SK-N-SH (cell line): ENCODE results near the gene PRRC2A.

Experiments used
- EP300 ChIP-seq, 2 experiments: IDR thresholded peaks; 2 replicates each; pipeline versions ENCODE4 v1.4.0 to v1.6.1; 2012; ENCODE audit warnings: borderline replicate concordance in 1 of 2, low read depth in 1 of 2, low read length in 1 of 2
- FOSL2 ChIP-seq: IDR thresholded peaks from 2 replicates; pipeline ENCODE4 v1.4.0; 2012; ENCODE audit warnings: low read depth, mild to moderate bottlenecking, moderate library complexity, borderline replicate concordance
- FOXJ3 ChIP-seq: sonication (generic); formaldehyde crosslinking; IDR thresholded peaks from 2 replicates; pipeline ENCODE4 v1.5.1; 2020; ENCODE audit warnings: mild to moderate bottlenecking, missing genetic modification reagents
- JUND ChIP-seq: IDR thresholded peaks from 2 replicates; pipeline ENCODE4 v1.4.0; 2012
- MAX ChIP-seq: IDR thresholded peaks from 2 replicates; pipeline ENCODE4 v1.4.0; 2012; ENCODE audit warnings: low read depth
- POLR2AphosphoS5 ChIP-seq: IDR thresholded peaks from 2 replicates; pipeline ENCODE4 v1.6.1; 2012; ENCODE audit warnings: low read depth, low read length
- RAD21 ChIP-seq: IDR thresholded peaks from 2 replicates; pipeline ENCODE4 v1.6.1; 2012; ENCODE audit warnings: mild to moderate bottlenecking, low read length
- RXRA ChIP-seq: IDR thresholded peaks from 2 replicates; pipeline ENCODE4 v1.4.0; 2012; ENCODE audit warnings: low read depth, mild to moderate bottlenecking, borderline replicate concordance
- TAF1 ChIP-seq: IDR thresholded peaks from 2 replicates; pipeline ENCODE4 v1.6.1; 2012; ENCODE audit warnings: low read depth, mild to moderate bottlenecking, low read length, moderate library complexity, borderline replicate concordance
- YY1 ChIP-seq: IDR thresholded peaks from 2 replicates; pipeline ENCODE4 v1.4.0; 2012; ENCODE audit warnings: low read depth, mild to moderate bottlenecking
- TF ChIP-seq, protein P1 (sequence below): fragments of 150-350 bp; IDR thresholded peaks from 2 replicates; pipeline ENCODE4 v1.6.1; 2017; ENCODE audit warnings: antibody characterized with exemption, low read length, low read depth, borderline replicate concordance
- TF ChIP-seq, protein P2 (sequence below): fragments of 200-600 bp; sonication (generic); IDR thresholded peaks from 2 replicates; pipeline ENCODE4 v1.6.1; 2017; ENCODE audit warnings: antibody characterized with exemption, mild to moderate bottlenecking, moderate library complexity
- TF ChIP-seq, protein P3 (sequence below): IDR thresholded peaks from 2 replicates; pipeline ENCODE4 v1.4.0; 2012; ENCODE audit warnings: low read depth, borderline replicate concordance

DNA sequence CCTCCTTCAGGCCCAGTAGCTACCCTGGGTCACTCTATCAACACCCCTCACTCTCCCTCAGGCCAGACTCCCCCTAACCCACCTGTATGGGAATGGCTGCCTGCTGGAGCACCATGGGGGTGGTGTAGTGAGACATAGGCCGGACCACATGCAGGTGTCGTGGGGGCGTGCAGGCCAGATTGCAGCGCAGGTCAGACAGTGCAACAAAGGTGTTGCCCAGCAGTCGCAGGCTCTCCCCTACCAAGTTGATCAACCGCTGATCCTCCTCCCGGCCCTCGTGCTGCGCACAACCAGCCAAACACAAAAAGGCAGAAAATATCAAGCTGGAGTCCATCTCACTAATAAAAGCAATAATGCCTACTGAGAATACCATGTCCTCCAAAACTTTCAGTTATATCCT is 24.8 kb downstream of the PRRC2A start:
- TF ChIP-seq RXRA (no peak), MAX (no peak), POLR2AphosphoS5 (no peak), YY1 (no peak), JUND (no peak), FOXJ3 (CRISPR knock-in tag) (no peak), EP300 (IDR thresholded peaks at IDR 0.05; ENCODE audit: borderline replicate concordance in 1 of 2, low read depth in 1 of 2, low read length in 1 of 2) (no peak), TAF1 (no peak), FOSL2 (no peak), RAD21 (no peak)
- TF ChIP-seq, protein P1, sequence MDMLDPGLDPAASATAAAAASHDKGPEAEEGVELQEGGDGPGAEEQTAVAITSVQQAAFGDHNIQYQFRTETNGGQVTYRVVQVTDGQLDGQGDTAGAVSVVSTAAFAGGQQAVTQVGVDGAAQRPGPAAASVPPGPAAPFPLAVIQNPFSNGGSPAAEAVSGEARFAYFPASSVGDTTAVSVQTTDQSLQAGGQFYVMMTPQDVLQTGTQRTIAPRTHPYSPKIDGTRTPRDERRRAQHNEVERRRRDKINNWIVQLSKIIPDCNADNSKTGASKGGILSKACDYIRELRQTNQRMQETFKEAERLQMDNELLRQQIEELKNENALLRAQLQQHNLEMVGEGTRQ: no peak
- TF ChIP-seq, protein P2, sequence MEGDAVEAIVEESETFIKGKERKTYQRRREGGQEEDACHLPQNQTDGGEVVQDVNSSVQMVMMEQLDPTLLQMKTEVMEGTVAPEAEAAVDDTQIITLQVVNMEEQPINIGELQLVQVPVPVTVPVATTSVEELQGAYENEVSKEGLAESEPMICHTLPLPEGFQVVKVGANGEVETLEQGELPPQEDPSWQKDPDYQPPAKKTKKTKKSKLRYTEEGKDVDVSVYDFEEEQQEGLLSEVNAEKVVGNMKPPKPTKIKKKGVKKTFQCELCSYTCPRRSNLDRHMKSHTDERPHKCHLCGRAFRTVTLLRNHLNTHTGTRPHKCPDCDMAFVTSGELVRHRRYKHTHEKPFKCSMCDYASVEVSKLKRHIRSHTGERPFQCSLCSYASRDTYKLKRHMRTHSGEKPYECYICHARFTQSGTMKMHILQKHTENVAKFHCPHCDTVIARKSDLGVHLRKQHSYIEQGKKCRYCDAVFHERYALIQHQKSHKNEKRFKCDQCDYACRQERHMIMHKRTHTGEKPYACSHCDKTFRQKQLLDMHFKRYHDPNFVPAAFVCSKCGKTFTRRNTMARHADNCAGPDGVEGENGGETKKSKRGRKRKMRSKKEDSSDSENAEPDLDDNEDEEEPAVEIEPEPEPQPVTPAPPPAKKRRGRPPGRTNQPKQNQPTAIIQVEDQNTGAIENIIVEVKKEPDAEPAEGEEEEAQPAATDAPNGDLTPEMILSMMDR: no peak
- TF ChIP-seq, protein P3, sequence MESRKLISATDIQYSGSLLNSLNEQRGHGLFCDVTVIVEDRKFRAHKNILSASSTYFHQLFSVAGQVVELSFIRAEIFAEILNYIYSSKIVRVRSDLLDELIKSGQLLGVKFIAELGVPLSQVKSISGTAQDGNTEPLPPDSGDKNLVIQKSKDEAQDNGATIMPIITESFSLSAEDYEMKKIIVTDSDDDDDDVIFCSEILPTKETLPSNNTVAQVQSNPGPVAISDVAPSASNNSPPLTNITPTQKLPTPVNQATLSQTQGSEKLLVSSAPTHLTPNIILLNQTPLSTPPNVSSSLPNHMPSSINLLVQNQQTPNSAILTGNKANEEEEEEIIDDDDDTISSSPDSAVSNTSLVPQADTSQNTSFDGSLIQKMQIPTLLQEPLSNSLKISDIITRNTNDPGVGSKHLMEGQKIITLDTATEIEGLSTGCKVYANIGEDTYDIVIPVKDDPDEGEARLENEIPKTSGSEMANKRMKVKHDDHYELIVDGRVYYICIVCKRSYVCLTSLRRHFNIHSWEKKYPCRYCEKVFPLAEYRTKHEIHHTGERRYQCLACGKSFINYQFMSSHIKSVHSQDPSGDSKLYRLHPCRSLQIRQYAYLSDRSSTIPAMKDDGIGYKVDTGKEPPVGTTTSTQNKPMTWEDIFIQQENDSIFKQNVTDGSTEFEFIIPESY: no peak
